DMS79 treated with DMSO at 0.1 percent for 48 hours (cell line): ENCODE measurements around the gene CEMIP.
"Not testable (repeated sequence)": the region's sequence is repeated elsewhere in the genome, so short reads cannot be mapped to it uniquely, and the experiment has no call there.

Source experiments
- DNase-seq: peaks from one replicate; lab custom pipeline; 2025; lab: John Stamatoyannopoulos, UW

Gene CEMIP

GRCh38 chr15:80761754-80762153, 17.4 kb upstream of the CEMIP start:
- DNase-seq = no peak

GRCh38 chr15:80763235-80763634, 15.9 kb upstream of the CEMIP start:
- DNase-seq = not testable (repeated sequence)

GRCh38 chr15:80764535-80764934, 14.6 kb upstream of the CEMIP start:
- no peak for DNase-seq

GRCh38 chr15:80766275-80766674, 12.9 kb upstream of the CEMIP start:
- no peak for DNase-seq

GRCh38 chr15:80768158-80768557, 11.0 kb upstream of the CEMIP start:
- no peak for DNase-seq

GRCh38 chr15:80769153-80769828, 9.9 kb upstream of the CEMIP start:
- DNase-seq = no peak

- DNase-seq = no peak
These were observed 9.1 kb upstream of the CEMIP start for GRCh38 chr15:80769829-80770705.

GRCh38 chr15:80773122-80773551, 6.0 kb upstream of the CEMIP start:
- DNase-seq = peak; percentile 49

- no peak for DNase-seq
These were observed 5.3 kb upstream of the CEMIP start for GRCh38 chr15:80773792-80774352.

- no peak for DNase-seq
These were observed 4.7 kb upstream of the CEMIP start for GRCh38 chr15:80774486-80774885.

- DNase-seq = no peak
These were observed 3.8 kb upstream of the CEMIP start for GRCh38 chr15:80775338-80775737.

- DNase-seq = peak; percentile 40
These were observed 2.6 kb upstream of the CEMIP start for GRCh38 chr15:80776420-80777045.

GRCh38 chr15:80777137-80777536, 2.0 kb upstream of the CEMIP start:
- DNase-seq = no peak

- DNase-seq = no peak
These were observed 1.1 kb upstream of the CEMIP start for GRCh38 chr15:80777826-80778620.

GRCh38 chr15:80778621-80778963, 578 bp upstream of the CEMIP start:
- DNase-seq = no peak

- no peak for DNase-seq
These were observed 667 bp downstream of the CEMIP start for GRCh38 chr15:80779658-80780415.

GRCh38 chr15:80780416-80781221, 1.4 kb downstream of the CEMIP start:
- DNase-seq = peak; percentile 19

- DNase-seq = no peak
These were observed 4.1 kb downstream of the CEMIP start for GRCh38 chr15:80783260-80783659.

GRCh38 chr15:80785335-80785734, 6.2 kb downstream of the CEMIP start:
- DNase-seq = no peak

- DNase-seq = no peak
These were observed 6.7 kb downstream of the CEMIP start for GRCh38 chr15:80785811-80786354.
